ENCODE data around the gene ZDHHC16. TPM values are rescaled to one million over a fixed set of nuclear protein-coding genes. Genes with fewer than 3 reads are reported as not detected.

Gene ZDHHC16
- polyA plus RNA-seq, 3 donors: 16.3 to 26.4 (median 24.1) TPM

- Histone ChIP-seq H2AFZ (ENCODE audit: insufficient read depth, low read depth, low read length, poor library complexity, severe bottlenecking) (peak overlapping the region; percentile 96), H3K9me3 (replicated peaks in 1 of 2; ENCODE audit: control insufficient read depth in 1 of 2, insufficient read depth in 1 of 2, low read length in 2 of 2) (no peaks in the 10 kb centered on the region), H3K9ac (ENCODE audit: insufficient read depth, low read length, poor library complexity, severe bottlenecking) (peak overlapping the region; percentile 82), H3K27ac (ENCODE audit: low read depth in 1 of 2, low read length in 2 of 2) (peak overlapping the region; percentile 27 to 90), H3K4me1 (ENCODE audit: control insufficient read depth in 1 of 2, insufficient read depth in 2 of 2, low read length in 2 of 2) (peaks cover 27 to 56% of the 10 kb centered on the region in 2 donors), H3K27me3 (ENCODE audit: control insufficient read depth in 2 of 2, insufficient read depth in 2 of 2, low read length in 2 of 2) (no peaks in the 10 kb centered on the region), H3K4me3 (replicated peaks in 1 of 3; ENCODE audit: low read depth in 2 of 3, low read length in 3 of 3) (peak overlapping the region; percentile 67 to 96 (median 95)), H3K79me2 (ENCODE audit: insufficient read depth, low read length) (peaks cover 58% of the 10 kb centered on the region), H3K36me3 (replicated peaks in 1 of 2; ENCODE audit: control insufficient read depth in 1 of 2, insufficient read depth in 2 of 2, low read length in 2 of 2) (no peaks in the 10 kb centered on the region), H3K4me2 (replicated peaks; ENCODE audit: extremely low read depth, low read length, poor library complexity, severe bottlenecking) (peak overlapping the region; percentile 92), H4K20me1 (ENCODE audit: insufficient read depth, low read length) (peaks cover 73% of the 10 kb centered on the region)
- TF ChIP-seq CTCF (IDR thresholded peaks at IDR 0.05): no peak
- peak overlapping the region; percentile 52 to 91 (median 83) for H3K27ac Mint-ChIP-seq
- H3K9me3 Mint-ChIP-seq: peaks cover 0 to 2% (median 0%) of the 10 kb centered on the region in 7 donors
- peak; percentile 38 to 66 (median 62) for DNase-seq
- under 1% methylated on average over 36 of the region's 41 CpGs for WGBS (ENCODE audit: insufficient coverage)
- H3K36me3 Mint-ChIP-seq: peaks cover 4 to 13% of the 10 kb centered on the region in 2 donors
- H3K4me3 Mint-ChIP-seq: peak overlapping the region; percentile 92 to 93
- intact Hi-C loops (cut with micrococcal nuclease): loop anchor here (5.0 to 10.0 kb wide), 7 partner anchors 52 to 165 kb away; partner anchors contain the start of genes EXOSC1 (in 2 of the 2), ZDHHC16 (in 2 of the 2), FRAT2 (in 1 of the 2) and MORN4 (in 1 of the 2)
- peaks cover 0 to 2% (median 0%) of the 10 kb centered on the region in 3 donors for H3K27me3 Mint-ChIP-seq (ENCODE audit: low read depth in 3 of 3)
- H3K4me1 Mint-ChIP-seq: peaks cover 51% of the 10 kb centered on the region
Measured at GRCh38 chr10:97499561-97500296, 53.8 kb downstream of the ZDHHC16 start.

- peak overlapping the region in 1 of 2 donors; percentile 90 for H3K27ac ChIP-seq (ENCODE audit: low read depth in 1 of 2, low read length in 2 of 2)
- peaks cover 28 to 55% of the 10 kb centered on the region in 2 donors for H3K4me1 ChIP-seq (ENCODE audit: control insufficient read depth in 1 of 2, insufficient read depth in 2 of 2, low read length in 2 of 2)
- WGBS (ENCODE audit: insufficient coverage): 0% methylated on average over 2 of the region's 2 CpGs
- H3K4me3 ChIP-seq (replicated peaks in 1 of 3; ENCODE audit: low read depth in 2 of 3, low read length in 3 of 3): peak overlapping the region; percentile 67 to 96 (median 95)
- Mint-ChIP-seq H3K4me1 (peaks cover 46% of the 10 kb centered on the region), H3K4me3 (peak overlapping the region; percentile 92 to 93), H3K27me3 (ENCODE audit: low read depth in 3 of 3) (peaks cover 0 to 2% (median 0%) of the 10 kb centered on the region in 3 donors), H3K9me3 (peaks cover 0 to 2% (median 0%) of the 10 kb centered on the region in 7 donors), H3K27ac (peak overlapping the region; percentile 52 to 91 (median 83)), H3K36me3 (peaks cover 4 to 13% of the 10 kb centered on the region in 2 donors)
- no peaks in the 10 kb centered on the region for H3K27me3 ChIP-seq (ENCODE audit: control insufficient read depth in 2 of 2, insufficient read depth in 2 of 2, low read length in 2 of 2)
- no peaks in the 10 kb centered on the region for H3K9me3 ChIP-seq (replicated peaks in 1 of 2; ENCODE audit: control insufficient read depth in 1 of 2, insufficient read depth in 1 of 2, low read length in 2 of 2)
- TF ChIP-seq CTCF (IDR thresholded peaks at IDR 0.05): no peak
- intact Hi-C loops (cut with micrococcal nuclease): loop anchor here in 1 of 2 donors (5.0 kb wide), 2 partner anchors 52 to 132 kb away; partner anchors contain the start of gene MORN4
- H2AFZ ChIP-seq (ENCODE audit: insufficient read depth, low read depth, low read length, poor library complexity, severe bottlenecking): peak overlapping the region; percentile 96
- H3K9ac ChIP-seq (ENCODE audit: insufficient read depth, low read length, poor library complexity, severe bottlenecking): no peak overlapping the region
- peak overlapping the region; percentile 92 for H3K4me2 ChIP-seq (replicated peaks; ENCODE audit: extremely low read depth, low read length, poor library complexity, severe bottlenecking)
- H3K36me3 ChIP-seq (replicated peaks in 1 of 2; ENCODE audit: control insufficient read depth in 1 of 2, insufficient read depth in 2 of 2, low read length in 2 of 2): no peaks in the 10 kb centered on the region
- peaks cover 56% of the 10 kb centered on the region for H3K79me2 ChIP-seq (ENCODE audit: insufficient read depth, low read length)
- DNase-seq: no peak
- H4K20me1 ChIP-seq (ENCODE audit: insufficient read depth, low read length): peaks cover 73% of the 10 kb centered on the region
Measured at GRCh38 chr10:97500297-97500575, 54.3 kb downstream of the ZDHHC16 start.
